ENCODE results near the gene HMGCR.

The HMGCR gene

DNA sequence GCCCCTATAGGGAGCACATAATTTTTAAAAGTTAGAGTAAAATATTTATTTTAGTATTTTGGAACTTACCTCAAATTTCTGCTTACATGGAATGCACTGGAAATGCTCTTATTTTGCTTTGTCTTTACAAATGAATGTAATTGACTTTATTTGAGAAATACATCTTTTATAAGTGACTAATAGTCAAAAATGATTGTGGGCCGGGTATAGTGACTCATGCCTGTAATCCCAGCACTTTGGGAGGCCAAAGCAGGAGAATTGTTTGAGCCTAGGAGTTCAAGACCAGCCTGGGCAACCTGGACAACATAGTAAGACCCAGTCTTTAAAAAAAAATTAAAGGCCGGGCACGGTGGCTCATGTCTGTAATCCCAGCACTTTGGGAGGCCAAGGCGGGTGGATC, 5.8 kb downstream of the HMGCR start:
- peaks cover 78% of the 10 kb centered on the region for H3K36me3 ChIP-seq (ENCODE audit: insufficient read depth, low read depth, low read length)

DNA sequence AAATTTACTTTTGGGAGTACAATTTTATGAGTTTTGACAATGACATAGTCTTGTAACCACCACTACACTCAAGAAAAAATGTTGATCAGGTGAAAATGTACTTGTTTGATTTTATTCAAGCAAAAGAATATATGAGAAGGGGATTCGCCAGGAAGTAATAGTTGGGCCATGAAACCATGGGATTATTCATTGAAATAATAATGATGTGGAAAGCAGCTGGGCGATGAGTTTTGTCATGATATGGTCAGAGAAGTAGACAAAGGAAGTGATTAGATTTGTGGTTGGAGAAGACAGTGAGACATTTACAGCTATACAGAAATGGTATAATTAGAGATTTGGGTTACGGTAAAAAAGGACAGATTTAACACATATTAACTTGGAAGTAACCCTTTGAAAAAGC, 11.2 kb downstream of the HMGCR start:
- Histone ChIP-seq H3K4me1 (ENCODE audit: insufficient read depth, low read length) (no peaks in the 10 kb centered on the region), H3K27me3 (ENCODE audit: insufficient read depth, low read length) (no peaks in the 10 kb centered on the region), H3K9ac (ENCODE audit: low read depth, low read length) (no peak overlapping the region), H3K4me3 (ENCODE audit: low read length) (no peak overlapping the region), H3K36me3 (ENCODE audit: insufficient read depth, low read depth, low read length) (peaks cover 99% of the 10 kb centered on the region), H3K9me3 (ENCODE audit: insufficient read depth, low read depth, low read length) (no peaks in the 10 kb centered on the region), H3K27ac (ENCODE audit: low read length) (no peak overlapping the region)

More for the DNA sequence above, 5.8 kb downstream of the HMGCR start:
- Histone ChIP-seq H3K9me3 (ENCODE audit: insufficient read depth, low read depth, low read length) (no peaks in the 10 kb centered on the region), H3K9ac (ENCODE audit: low read depth, low read length) (no peak overlapping the region), H3K27me3 (ENCODE audit: insufficient read depth, low read length) (no peaks in the 10 kb centered on the region), H3K27ac (ENCODE audit: low read length) (no peak overlapping the region), H3K4me1 (ENCODE audit: insufficient read depth, low read length) (peaks cover 15% of the 10 kb centered on the region), H3K4me3 (ENCODE audit: low read length) (no peak overlapping the region)

DNA sequence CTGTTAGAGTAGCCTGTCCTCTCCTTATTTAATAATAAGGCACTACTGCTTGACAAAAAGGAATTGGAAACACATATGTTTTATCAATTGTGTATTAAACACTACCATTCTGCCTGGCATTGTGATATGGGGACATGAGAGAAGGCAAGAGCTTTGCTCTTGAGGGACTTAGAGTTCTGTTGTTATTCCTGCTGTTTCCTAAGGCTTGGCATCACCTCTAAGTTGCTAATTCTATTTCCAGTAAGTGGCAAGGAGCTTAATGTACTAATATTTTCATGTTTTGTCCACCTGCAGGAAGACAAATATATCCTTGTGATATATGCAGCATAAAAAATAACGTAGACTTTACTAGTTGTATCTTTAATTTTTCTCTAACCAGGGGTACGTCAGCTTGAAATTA, 12.6 kb downstream of the HMGCR start:
- Histone ChIP-seq H3K36me3 (ENCODE audit: insufficient read depth, low read depth, low read length) (peaks cover 99% of the 10 kb centered on the region), H3K9me3 (ENCODE audit: insufficient read depth, low read depth, low read length) (no peaks in the 10 kb centered on the region), H3K27ac (ENCODE audit: low read length) (no peak overlapping the region), H3K9ac (ENCODE audit: low read depth, low read length) (no peak overlapping the region), H3K27me3 (ENCODE audit: insufficient read depth, low read length) (no peaks in the 10 kb centered on the region), H3K4me3 (ENCODE audit: low read length) (no peak overlapping the region), H3K4me1 (ENCODE audit: insufficient read depth, low read length) (no peaks in the 10 kb centered on the region)

DNA sequence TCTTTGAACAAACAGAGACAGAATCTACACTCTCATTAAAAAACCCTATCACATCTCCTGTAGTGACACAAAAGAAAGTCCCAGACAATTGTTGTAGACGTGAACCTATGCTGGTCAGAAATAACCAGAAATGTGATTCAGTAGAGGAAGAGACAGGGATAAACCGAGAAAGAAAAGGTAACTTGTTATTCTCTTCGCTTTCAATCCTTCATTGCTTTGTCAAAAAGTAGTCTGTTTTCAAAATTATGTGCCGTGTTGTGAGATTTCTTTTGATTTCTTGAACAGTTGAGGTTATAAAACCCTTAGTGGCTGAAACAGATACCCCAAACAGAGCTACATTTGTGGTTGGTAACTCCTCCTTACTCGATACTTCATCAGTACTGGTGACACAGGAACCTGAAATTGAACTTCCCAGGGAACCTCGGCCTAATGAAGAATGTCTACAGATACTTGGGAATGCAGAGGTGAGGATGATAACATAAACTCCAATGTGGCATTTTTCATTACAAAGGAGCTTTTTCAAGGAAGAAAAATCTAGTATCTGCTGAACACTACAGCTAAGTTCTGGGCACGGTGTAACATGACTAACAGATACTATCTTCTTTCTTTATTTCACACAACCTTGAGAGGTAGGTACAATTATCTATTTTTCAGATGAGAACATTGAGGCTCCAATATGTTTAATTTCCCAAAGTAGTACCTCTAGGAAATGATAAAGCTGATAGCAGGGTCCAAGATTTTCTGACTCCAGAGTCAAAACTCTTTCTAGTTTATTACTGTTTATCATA, 14.3 kb downstream of the HMGCR start:
- Histone ChIP-seq H3K4me1 (ENCODE audit: insufficient read depth, low read length) (no peaks in the 10 kb centered on the region), H3K4me3 (ENCODE audit: low read length) (no peak overlapping the region), H3K9me3 (ENCODE audit: insufficient read depth, low read depth, low read length) (no peaks in the 10 kb centered on the region), H3K27ac (ENCODE audit: low read length) (no peak overlapping the region), H3K9ac (ENCODE audit: low read depth, low read length) (no peak overlapping the region), H3K27me3 (ENCODE audit: insufficient read depth, low read length) (no peaks in the 10 kb centered on the region), H3K36me3 (ENCODE audit: insufficient read depth, low read depth, low read length) (peaks cover 99% of the 10 kb centered on the region)

DNA sequence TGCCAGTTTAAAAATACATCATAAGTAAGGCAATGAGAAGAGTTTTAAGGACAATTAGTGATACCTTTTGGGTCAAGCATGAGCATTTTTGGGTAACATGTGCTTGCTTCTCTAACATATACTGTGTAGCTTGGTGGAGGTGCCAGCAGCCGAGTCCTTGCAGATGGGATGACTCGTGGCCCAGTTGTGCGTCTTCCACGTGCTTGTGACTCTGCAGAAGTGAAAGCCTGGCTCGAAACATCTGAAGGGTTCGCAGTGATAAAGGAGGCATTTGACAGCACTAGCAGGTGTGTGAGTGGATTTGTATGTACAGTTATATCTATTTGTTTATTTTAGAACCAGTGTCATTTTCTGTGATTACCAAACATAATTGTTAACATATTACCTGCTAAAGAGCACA, 18.2 kb downstream of the HMGCR start:
- no peak overlapping the region for H3K9ac ChIP-seq (ENCODE audit: low read depth, low read length)
- no peaks in the 10 kb centered on the region for H3K4me1 ChIP-seq (ENCODE audit: insufficient read depth, low read length)
- no peak overlapping the region for H3K27ac ChIP-seq (ENCODE audit: low read length)
- H3K36me3 ChIP-seq (ENCODE audit: insufficient read depth, low read depth, low read length): peaks cover 100% of the 10 kb centered on the region
- H3K27me3 ChIP-seq (ENCODE audit: insufficient read depth, low read length): no peaks in the 10 kb centered on the region
- no peaks in the 10 kb centered on the region for H3K9me3 ChIP-seq (ENCODE audit: insufficient read depth, low read depth, low read length)
- H3K4me3 ChIP-seq (ENCODE audit: low read length): no peak overlapping the region

DNA sequence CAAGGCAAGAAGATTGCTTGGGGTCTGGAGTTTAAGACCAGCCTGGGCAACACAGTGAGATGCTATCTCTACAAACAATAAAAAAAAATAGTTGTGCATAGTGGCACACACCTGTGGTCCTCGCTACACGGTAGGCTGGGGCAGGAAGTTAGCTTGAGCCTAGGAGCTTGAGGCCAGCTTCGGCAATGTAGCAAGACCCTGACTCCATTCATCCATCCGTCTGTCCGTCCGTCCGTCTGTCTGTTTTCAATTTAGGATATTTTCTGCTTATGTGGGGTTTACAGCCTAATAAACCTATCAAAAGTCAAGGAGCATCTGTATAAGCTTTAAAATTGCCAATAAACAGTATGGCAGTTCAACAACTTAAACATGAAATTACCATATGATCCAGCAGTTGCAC, 19.7 kb downstream of the HMGCR start:
- Histone ChIP-seq H3K9ac (ENCODE audit: low read depth, low read length) (no peak overlapping the region), H3K9me3 (ENCODE audit: insufficient read depth, low read depth, low read length) (no peaks in the 10 kb centered on the region), H3K4me1 (ENCODE audit: insufficient read depth, low read length) (no peaks in the 10 kb centered on the region), H3K27ac (ENCODE audit: low read length) (no peak overlapping the region), H3K36me3 (ENCODE audit: insufficient read depth, low read depth, low read length) (peaks cover 100% of the 10 kb centered on the region), H3K4me3 (ENCODE audit: low read length) (no peak overlapping the region), H3K27me3 (ENCODE audit: insufficient read depth, low read length) (no peaks in the 10 kb centered on the region)

DNA sequence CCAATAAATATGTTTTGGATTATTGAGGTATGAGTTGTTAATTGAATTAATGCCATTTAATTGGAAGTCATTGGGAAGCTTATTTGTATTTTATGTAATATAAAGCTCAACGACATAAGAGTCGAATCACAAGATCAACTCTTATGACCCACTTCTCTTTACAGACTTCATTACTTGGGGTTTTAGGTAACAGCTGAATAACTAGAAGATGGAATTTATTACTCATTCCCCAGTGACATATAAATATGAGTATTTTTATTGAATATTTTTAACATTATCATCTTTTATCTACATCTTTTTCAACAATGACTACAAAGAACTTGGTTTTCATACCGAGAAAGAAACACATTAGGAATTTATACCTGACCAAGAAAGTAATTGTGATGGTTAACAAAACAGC, 21.1 kb downstream of the HMGCR start:
- H3K4me3 ChIP-seq (ENCODE audit: low read length): no peak overlapping the region
- H3K36me3 ChIP-seq (ENCODE audit: insufficient read depth, low read depth, low read length): peaks cover 100% of the 10 kb centered on the region
- no peak overlapping the region for H3K9ac ChIP-seq (ENCODE audit: low read depth, low read length)
- H3K27ac ChIP-seq (ENCODE audit: low read length): no peak overlapping the region
- H3K9me3 ChIP-seq (ENCODE audit: insufficient read depth, low read depth, low read length): no peaks in the 10 kb centered on the region
- H3K27me3 ChIP-seq (ENCODE audit: insufficient read depth, low read length): no peaks in the 10 kb centered on the region
- no peaks in the 10 kb centered on the region for H3K4me1 ChIP-seq (ENCODE audit: insufficient read depth, low read length)

DNA sequence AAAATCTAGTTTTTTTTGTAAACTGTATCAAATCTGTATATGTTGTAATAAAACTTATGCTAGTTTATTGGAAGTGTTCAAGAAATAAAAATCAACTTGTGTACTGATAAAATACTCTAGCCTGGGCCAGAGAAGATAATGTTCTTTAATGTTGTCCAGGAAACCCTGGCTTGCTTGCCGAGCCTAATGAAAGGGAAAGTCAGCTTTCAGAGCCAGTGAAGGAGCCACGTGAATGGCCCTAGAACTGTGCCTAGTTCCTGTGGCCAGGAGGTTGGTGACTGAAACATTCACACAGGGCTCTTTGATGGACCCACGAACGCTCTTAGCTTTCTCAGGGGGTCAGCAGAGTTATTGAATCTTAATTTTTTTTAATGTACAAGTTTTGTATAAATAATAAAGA, 24.3 kb downstream of the HMGCR start:
- Histone ChIP-seq H3K9me3 (ENCODE audit: insufficient read depth, low read depth, low read length) (no peaks in the 10 kb centered on the region), H3K27me3 (ENCODE audit: insufficient read depth, low read length) (no peaks in the 10 kb centered on the region), H3K9ac (ENCODE audit: low read depth, low read length) (no peak overlapping the region), H3K27ac (ENCODE audit: low read length) (no peak overlapping the region), H3K4me1 (ENCODE audit: insufficient read depth, low read length) (no peaks in the 10 kb centered on the region; the same call in 1 of the 2 replicates), H3K4me3 (ENCODE audit: low read length) (no peak overlapping the region), H3K36me3 (ENCODE audit: insufficient read depth, low read depth, low read length) (peaks cover 68% of the 10 kb centered on the region)

DNA sequence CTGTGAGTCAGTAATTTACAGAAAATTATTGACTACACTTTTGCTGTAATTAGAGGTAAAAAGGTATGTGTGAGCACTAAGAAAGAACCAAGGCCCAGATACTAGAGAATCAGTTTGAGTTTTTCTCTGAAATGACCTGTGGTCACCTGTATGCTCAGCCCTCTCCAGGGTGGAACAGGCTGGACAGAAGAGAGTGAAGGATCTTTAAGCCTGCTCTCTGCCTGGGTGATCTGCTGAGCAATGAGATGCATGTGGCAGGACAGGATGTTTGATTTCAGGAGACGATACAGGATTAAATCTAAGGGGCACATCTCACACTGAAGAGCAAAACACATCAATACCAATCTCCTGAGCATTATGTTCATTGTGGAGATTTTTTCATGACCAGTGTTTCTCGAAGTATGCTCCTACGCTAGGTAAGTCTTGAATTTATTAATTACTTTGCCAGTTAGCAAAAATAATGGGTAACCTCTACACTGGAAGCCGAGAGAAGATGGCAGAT, 25.5 kb downstream of the HMGCR start:
- Histone ChIP-seq H3K4me3 (ENCODE audit: low read length) (no peak overlapping the region), H3K36me3 (ENCODE audit: insufficient read depth, low read depth, low read length) (peaks cover 56% of the 10 kb centered on the region), H3K27ac (ENCODE audit: low read length) (no peak overlapping the region), H3K4me1 (ENCODE audit: insufficient read depth, low read length) (no peaks in the 10 kb centered on the region; the same call in 1 of the 2 replicates), H3K27me3 (ENCODE audit: insufficient read depth, low read length) (no peaks in the 10 kb centered on the region), H3K9ac (ENCODE audit: low read depth, low read length) (no peak overlapping the region), H3K9me3 (ENCODE audit: insufficient read depth, low read depth, low read length) (no peaks in the 10 kb centered on the region)

DNA sequence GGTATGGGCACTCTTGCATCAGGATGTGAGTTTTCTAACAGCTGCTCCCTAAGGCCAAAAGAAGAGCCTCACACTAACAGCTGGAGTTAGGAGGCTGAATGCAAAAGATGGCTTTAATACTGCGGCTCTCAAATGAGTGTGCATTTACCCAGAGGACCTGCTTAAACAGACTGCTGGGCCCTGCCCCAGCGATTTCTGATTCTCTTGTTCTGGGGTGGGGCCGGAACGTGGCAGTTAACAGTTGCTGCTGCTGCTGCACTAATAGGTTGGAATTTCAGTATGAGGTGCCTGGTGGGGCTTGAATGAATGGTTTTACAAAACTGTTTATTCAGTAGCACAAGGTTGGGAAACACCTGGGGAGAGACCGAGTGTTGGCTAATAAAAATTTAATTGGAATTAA, 26.1 kb downstream of the HMGCR start:
- Histone ChIP-seq H3K4me3 (ENCODE audit: low read length) (no peak overlapping the region), H3K9ac (ENCODE audit: low read depth, low read length) (no peak overlapping the region), H3K9me3 (ENCODE audit: insufficient read depth, low read depth, low read length) (no peaks in the 10 kb centered on the region), H3K36me3 (ENCODE audit: insufficient read depth, low read depth, low read length) (peaks cover 50% of the 10 kb centered on the region), H3K27ac (ENCODE audit: low read length) (no peak overlapping the region), H3K4me1 (ENCODE audit: insufficient read depth, low read length) (no peaks in the 10 kb centered on the region; the same call in 1 of the 2 replicates), H3K27me3 (ENCODE audit: insufficient read depth, low read length) (no peaks in the 10 kb centered on the region)

DNA sequence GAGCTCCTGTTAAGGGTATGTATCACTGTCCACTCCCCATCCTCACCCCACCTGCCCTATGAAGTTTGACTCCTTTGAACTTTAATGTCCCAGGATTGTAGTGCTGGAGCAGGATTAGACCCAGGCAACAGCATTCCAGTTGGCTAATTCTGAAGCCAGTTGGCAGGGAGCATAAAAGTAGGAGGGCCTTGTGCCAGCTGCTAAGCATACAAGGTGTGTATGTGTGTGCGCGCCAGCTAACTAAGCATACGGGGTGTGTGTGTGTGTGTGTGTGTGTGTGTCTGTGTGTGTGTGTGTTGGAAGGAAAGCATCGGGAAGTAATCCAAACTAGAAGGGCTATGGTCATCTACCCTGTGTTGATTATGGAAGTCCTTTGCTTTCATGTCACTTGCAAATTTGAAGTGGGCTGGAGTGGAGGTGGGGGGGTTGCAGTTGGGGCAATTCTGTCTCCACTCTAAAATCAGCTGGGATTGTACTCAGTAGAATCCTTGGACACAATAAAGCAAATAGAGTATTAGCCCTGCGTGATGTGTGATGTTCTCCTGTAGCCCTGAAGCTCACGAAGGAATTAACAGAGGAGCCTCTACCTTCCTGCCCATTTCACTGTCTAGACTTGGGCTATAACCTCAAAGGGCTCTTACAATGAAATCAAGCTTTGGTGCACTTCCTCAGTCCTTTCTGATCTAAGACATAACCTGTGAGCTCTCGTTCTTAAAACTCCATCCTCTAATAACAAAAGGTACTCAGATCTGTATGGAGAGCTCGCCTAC, 26.9 kb downstream of the HMGCR start:
- peaks cover 42% of the 10 kb centered on the region for H3K36me3 ChIP-seq (ENCODE audit: insufficient read depth, low read depth, low read length)
- H3K27me3 ChIP-seq (ENCODE audit: insufficient read depth, low read length): no peaks in the 10 kb centered on the region
- no peaks in the 10 kb centered on the region for H3K9me3 ChIP-seq (ENCODE audit: insufficient read depth, low read depth, low read length)
- H3K4me3 ChIP-seq (ENCODE audit: low read length): no peak overlapping the region
- H3K9ac ChIP-seq (ENCODE audit: low read depth, low read length): no peak overlapping the region
- no peak overlapping the region for H3K27ac ChIP-seq (ENCODE audit: low read length)
- H3K4me1 ChIP-seq (ENCODE audit: insufficient read depth, low read length): no peaks in the 10 kb centered on the region; the same call in 1 of the 2 replicates
